Vein endothelial cell (primary cell): ENCODE results near the gene IGFBP2. TPM values are rescaled to one million over a fixed set of nuclear protein-coding genes. Genes with fewer than 3 reads are reported as not detected.

Experiments
- total RNA-seq: library from RNA; depleted of rRNA; stranded (reverse); fragments of >200 nt; gene quantifications from 2 replicates; pipeline ENCODE4 v1.2.3, GENCODE V29; 2012

The IGFBP2 gene, protein sequence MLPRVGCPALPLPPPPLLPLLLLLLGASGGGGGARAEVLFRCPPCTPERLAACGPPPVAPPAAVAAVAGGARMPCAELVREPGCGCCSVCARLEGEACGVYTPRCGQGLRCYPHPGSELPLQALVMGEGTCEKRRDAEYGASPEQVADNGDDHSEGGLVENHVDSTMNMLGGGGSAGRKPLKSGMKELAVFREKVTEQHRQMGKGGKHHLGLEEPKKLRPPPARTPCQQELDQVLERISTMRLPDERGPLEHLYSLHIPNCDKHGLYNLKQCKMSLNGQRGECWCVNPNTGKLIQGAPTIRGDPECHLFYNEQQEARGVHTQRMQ
- total RNA-seq, result 9.6 and 17.3 TPM in 2 replicates

DNA sequence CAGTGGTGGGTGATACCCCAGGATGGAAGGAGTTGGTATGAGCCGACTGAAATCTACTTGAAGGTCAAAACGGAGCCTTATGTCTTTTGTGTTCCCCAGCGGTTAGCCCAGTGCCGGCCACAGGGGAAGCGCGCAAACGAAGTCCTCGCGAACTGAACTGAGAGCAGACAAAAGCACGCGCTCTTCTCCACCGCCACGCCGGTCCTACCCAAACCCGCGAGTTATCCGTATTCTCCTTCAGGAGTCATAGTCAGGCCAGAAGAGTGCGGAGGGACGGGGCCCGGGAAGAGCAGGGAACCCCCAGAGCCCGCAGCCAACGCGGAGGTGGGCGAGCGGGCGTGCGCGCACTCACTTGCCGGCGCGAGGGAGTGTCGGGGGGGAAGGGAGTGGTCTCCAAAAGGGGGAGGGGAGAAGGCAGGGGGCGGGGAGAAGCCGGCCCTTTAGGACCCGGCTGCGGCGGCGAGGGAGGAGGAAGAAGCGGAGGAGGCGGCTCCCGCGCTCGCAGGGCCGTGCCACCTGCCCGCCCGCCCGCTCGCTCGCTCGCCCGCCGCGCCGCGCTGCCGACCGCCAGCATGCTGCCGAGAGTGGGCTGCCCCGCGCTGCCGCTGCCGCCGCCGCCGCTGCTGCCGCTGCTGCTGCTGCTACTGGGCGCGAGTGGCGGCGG is at the start of gene IGFBP2:
TSS of gene IGFBP2 (plus strand) at position 469 of the 664 bp plus-strand sequence. CDS start at position 573, 104 bp downstream.

DNA sequence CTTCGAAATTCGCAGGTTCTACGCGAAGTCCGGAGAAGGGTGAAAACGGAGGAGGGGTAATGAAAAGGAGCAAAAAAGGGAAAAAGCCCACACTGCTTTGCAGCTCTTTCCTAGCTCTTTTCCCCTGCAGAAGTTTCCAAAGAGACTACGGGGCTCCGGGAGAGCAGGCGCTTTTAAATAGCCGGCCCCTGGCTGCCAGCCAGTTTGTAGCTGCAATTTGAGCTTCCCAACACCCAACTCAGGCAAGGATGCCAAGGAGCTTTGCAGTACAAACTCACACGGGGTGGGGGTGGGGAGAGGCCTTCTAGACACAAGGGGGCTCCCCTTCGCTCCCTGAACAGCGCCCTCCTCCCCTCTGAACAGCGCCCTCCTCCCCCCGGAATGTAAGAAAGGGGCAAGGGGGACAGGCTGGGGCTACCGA is 62.2 kb downstream of the IGFBP2 start, which contains the start of gene IGFBP5:
TSS of gene IGFBP5 (minus strand) at position 149 of the 421 bp plus-strand sequence. CDS start 774 bp downstream, outside the sequence.

Other genes with a start within 250 kb of the IGFBP2 start
- gene SMARCAL1, start 220.9 kb upstream of the IGFBP2 start, total RNA-seq, result 14.4 and 17.0 TPM in 2 replicates
- gene RPL37A, start 134.6 kb upstream of the IGFBP2 start, total RNA-seq, result 952 and 1,149 TPM in 2 replicates
- 0.48 and 0.65 TPM in 2 replicates for gene IGFBP5, start 62.1 kb downstream of the IGFBP2 start, total RNA-seq
- gene TNP1, start 226.6 kb downstream of the IGFBP2 start, total RNA-seq, result not detected in 2 replicates